WERI-Rb-1 (cell line): ENCODE results near the gene EGFR.

Experiments
- DNase-seq: peaks from one replicate; pipeline ENCODE4 v3.0.0-alpha.2; 2020
- H3K27ac ChIP-seq: fragments of 250-450 bp; sonication (Bioruptor Pico); 2 replicates; pipeline ENCODE4 v1.5.1; 2020; ENCODE audit warnings: mild to moderate bottlenecking, moderate library complexity
- H3K27me3 ChIP-seq: fragments of 250-450 bp; sonication (Bioruptor Pico); 2 replicates; pipeline ENCODE4 v1.5.1; 2021; ENCODE audit warnings: mild to moderate bottlenecking, low read depth, moderate library complexity; ENCODE audit not compliant: insufficient read depth, severe bottlenecking
- H3K36me3 ChIP-seq: fragments of 250-450 bp; sonication (Bioruptor Pico); 2 replicates; pipeline ENCODE4 v1.5.1; 2020; ENCODE audit warnings: mild to moderate bottlenecking, moderate library complexity
- H3K4me3 ChIP-seq: 2 replicates; pipeline ENCODE4 v1.5.1; 2011; ENCODE audit warnings: low read depth, mild to moderate bottlenecking, control low read depth, low read length
- H3K9me3 ChIP-seq: fragments of 250-450 bp; sonication (Bioruptor Pico); 2 replicates; pipeline ENCODE4 v1.5.1; 2021; ENCODE audit warnings: mild to moderate bottlenecking, moderate library complexity; ENCODE audit not compliant: severe bottlenecking
- CTCF ChIP-seq: IDR thresholded peaks from 2 replicates; pipeline ENCODE4 v1.5.1; 2011; ENCODE audit warnings: low read depth, mild to moderate bottlenecking, control low read depth, inconsistent platforms, low read length

Gene EGFR

GRCh38 chr7:55185321-55185802, 166.5 kb downstream of the EGFR start:
- Histone ChIP-seq H3K4me3 (no peak overlapping the region), H3K27ac (no peak overlapping the region)
- peak; percentile 53 for DNase-seq

GRCh38 chr7:55185941-55186609, 167.3 kb downstream of the EGFR start:
- Histone ChIP-seq H3K4me3 (no peak overlapping the region), H3K9me3 (no peaks in the 10 kb centered on the region), H3K36me3 (no peaks in the 10 kb centered on the region), H3K27me3 (no peaks in the 10 kb centered on the region), H3K27ac (no peak overlapping the region)
- TF ChIP-seq CTCF = no peak
- DNase-seq = no peak

More at GRCh38 chr7:55185321-55185802, 166.5 kb downstream of the EGFR start:
- no peak for TF ChIP-seq CTCF
- Histone ChIP-seq H3K36me3 (no peaks in the 10 kb centered on the region), H3K9me3 (no peaks in the 10 kb centered on the region), H3K27me3 (no peaks in the 10 kb centered on the region)

DNA sequence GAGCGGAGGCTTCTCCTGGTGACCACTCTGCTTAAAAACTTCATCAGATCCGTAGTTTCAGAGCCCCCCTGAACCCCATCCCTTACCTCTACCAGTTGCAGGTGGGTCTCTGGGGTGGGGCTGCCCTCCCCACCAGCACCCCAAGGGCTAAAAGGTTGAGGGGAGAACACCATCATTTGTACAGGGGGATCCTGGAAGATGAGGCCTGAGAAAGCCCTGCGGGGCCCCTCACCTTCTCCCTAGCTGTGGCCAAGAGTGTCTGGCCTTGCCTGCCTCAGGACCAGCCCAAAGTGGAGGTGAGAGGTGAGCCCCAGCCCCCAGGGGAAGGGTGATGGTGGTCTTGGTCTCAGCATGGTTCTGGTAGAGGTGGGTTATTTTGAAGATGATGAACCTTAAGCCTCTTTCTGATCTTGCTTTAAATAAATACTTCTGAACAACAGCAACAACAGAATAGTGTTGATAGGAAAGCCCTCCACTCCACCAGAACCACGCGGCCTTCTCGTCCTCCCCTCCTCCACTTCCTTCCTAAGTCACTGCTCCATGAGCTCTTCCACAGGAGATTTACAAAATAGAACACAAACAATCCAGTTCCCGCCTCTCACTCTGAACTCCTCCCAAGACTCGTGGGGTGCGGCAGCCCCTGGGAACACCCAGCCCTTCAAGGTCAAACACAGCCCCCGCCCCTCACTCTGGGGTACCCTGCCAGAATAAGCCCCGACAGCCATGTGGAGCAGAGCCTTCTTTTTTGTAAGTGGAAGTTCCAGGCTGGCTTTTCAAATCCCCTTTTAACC, 169.1 kb downstream of the EGFR start:
- H3K9me3 ChIP-seq = no peaks in the 10 kb centered on the region
- no peaks in the 10 kb centered on the region for H3K27me3 ChIP-seq
- no peak for TF ChIP-seq CTCF
- H3K27ac ChIP-seq = no peak overlapping the region
- no peak overlapping the region for H3K4me3 ChIP-seq
- H3K36me3 ChIP-seq = no peaks in the 10 kb centered on the region
- DNase-seq = no peak

DNA sequence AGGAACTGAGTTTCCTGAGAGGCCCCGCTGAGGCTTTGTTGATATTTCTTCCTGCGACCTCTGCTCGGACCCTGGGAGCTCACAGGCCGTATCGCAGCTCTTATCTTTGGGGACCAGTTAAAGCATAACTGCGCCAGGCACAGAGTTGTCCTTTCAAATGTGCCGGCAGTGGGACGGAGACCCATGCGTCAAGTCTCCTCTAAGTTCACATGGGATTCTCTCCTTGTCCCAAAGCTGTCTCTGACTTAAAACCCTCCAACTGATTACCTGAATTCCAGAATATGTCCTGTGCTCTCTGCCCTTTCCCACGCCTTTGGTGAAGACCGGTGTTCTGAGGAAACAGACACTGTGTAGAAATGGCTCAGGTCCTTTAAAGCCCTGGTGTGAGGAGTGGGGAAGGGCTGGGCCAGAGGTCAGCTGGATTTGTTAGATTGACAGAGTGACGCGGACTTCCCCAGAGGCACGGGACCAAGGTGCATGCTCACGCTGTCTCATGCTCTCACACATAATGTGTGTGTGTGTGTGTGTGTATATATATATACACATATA, 169.8 kb downstream of the EGFR start:
- no peaks in the 10 kb centered on the region for H3K36me3 ChIP-seq
- H3K4me3 ChIP-seq = no peak overlapping the region
- no peak for DNase-seq
- H3K27ac ChIP-seq = no peak overlapping the region
- no peak for TF ChIP-seq CTCF
- no peaks in the 10 kb centered on the region for H3K27me3 ChIP-seq
- H3K9me3 ChIP-seq = no peaks in the 10 kb centered on the region

DNA sequence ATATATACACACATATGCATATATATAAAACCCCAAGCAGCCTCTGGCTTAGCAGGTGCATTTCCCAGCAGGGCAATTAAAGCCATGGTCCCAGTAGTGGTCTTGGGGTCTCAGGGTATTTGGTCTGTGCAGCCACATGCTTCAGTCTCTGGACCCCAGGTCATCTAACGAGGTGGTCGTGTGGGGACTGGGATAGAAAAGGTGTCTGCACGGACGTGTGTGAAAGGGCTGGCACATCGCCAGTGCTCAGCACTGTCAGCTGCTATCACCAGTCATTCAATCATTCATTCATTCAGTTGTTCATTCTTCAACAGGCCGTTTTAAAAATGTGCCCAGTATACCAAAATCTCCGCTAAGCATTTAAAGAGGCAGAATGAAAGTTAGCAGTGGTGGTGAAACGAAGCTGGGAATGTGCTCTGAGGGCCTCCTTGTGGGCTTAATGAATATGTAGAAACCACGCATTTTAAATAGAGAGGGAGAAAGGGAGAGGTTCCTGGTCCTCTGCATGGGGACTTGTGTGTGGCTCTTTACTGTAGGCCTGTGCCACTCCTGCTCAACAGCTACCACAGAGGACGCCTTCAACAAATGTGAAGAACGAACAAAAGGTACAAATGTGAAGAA, 170.4 kb downstream of the EGFR start:
- DNase-seq = no peak
- TF ChIP-seq CTCF = no peak
- no peak overlapping the region for H3K4me3 ChIP-seq
- no peak overlapping the region for H3K27ac ChIP-seq
- H3K9me3 ChIP-seq = no peaks in the 10 kb centered on the region
- H3K27me3 ChIP-seq = no peaks in the 10 kb centered on the region
- H3K36me3 ChIP-seq = no peaks in the 10 kb centered on the region
